ENCODE data around the gene CYFIP1.

The CYFIP1 gene

GRCh38 chr15:22861161-22861560 is 119.0 kb downstream of the CYFIP1 start:
- no peak for DNase-seq (ENCODE audit: low spot score)
- in situ Hi-C loops (cut with MboI; ENCODE audit: low pct_unique_long_range_greater_than_20kb, low sequenced_read_pairs, unreplicated experiment) = no loop called here
- TF ChIP-seq CTCF (IDR thresholded peaks at IDR 0.05; ENCODE audit: extremely low read depth, insufficient read depth, missing control alignments) = no peak

GRCh38 chr15:22856659-22857058 is 123.5 kb downstream of the CYFIP1 start:
- TF ChIP-seq CTCF (IDR thresholded peaks at IDR 0.05; ENCODE audit: extremely low read depth, insufficient read depth, missing control alignments) = no peak
- no peak for DNase-seq (ENCODE audit: low spot score)
- in situ Hi-C loops (cut with MboI; ENCODE audit: low pct_unique_long_range_greater_than_20kb, low sequenced_read_pairs, unreplicated experiment) = no loop called here

- DNase-seq (ENCODE audit: low spot score) = no peak
- in situ Hi-C loops (cut with MboI; ENCODE audit: low pct_unique_long_range_greater_than_20kb, low sequenced_read_pairs, unreplicated experiment) = no loop called here
- TF ChIP-seq CTCF (IDR thresholded peaks at IDR 0.05; ENCODE audit: extremely low read depth, insufficient read depth, missing control alignments) = no peak
Observed at GRCh38 chr15:22855791-22856190, 124.4 kb downstream of the CYFIP1 start.

- in situ Hi-C loops (cut with MboI; ENCODE audit: low pct_unique_long_range_greater_than_20kb, low sequenced_read_pairs, unreplicated experiment) = no loop called here
- no peak for TF ChIP-seq CTCF (IDR thresholded peaks at IDR 0.05; ENCODE audit: extremely low read depth, insufficient read depth, missing control alignments)
- DNase-seq (ENCODE audit: low spot score) = no peak
Observed at GRCh38 chr15:22851513-22851912, 128.7 kb downstream of the CYFIP1 start.

GRCh38 chr15:22850055-22850454 is 130.1 kb downstream of the CYFIP1 start:
- in situ Hi-C loops (cut with MboI; ENCODE audit: low pct_unique_long_range_greater_than_20kb, low sequenced_read_pairs, unreplicated experiment) = no loop called here
- no peak for TF ChIP-seq CTCF (IDR thresholded peaks at IDR 0.05; ENCODE audit: extremely low read depth, insufficient read depth, missing control alignments)

GRCh38 chr15:22846073-22846472 is 134.1 kb downstream of the CYFIP1 start:
- in situ Hi-C loops (cut with MboI; ENCODE audit: low pct_unique_long_range_greater_than_20kb, low sequenced_read_pairs, unreplicated experiment) = no loop called here
- TF ChIP-seq CTCF (IDR thresholded peaks at IDR 0.05; ENCODE audit: extremely low read depth, insufficient read depth, missing control alignments) = no peak
- DNase-seq (ENCODE audit: low spot score) = no peak

More at GRCh38 chr15:22850055-22850454, 130.1 kb downstream of the CYFIP1 start:
- no peak for DNase-seq (ENCODE audit: low spot score)
